H9 (cell line): Measurements from ENCODE around the gene TM9SF1. TPM values are rescaled to one million over a fixed set of nuclear protein-coding genes. Genes with fewer than 3 reads are reported as not detected.
A peak's percentile ranks its signal among the peaks of the same experiment; 100 is the strongest.

Source experiments
- DNase-seq: peaks from one replicate; pipeline ENCODE4 v3.0.0-alpha.2; 2017
- H2AFZ ChIP-seq: one replicate; pipeline ENCODE4 v1.6.1; 2013; ENCODE audit warnings: mild to moderate bottlenecking, low read length, control low read depth, moderate library complexity
- H2AK5ac ChIP-seq: 2 replicates; pipeline ENCODE4 v1.6.1; 2013; ENCODE audit warnings: low read length, control low read depth, mixed read lengths; ENCODE audit not compliant: insufficient read length
- H2BK120ac ChIP-seq: one replicate; pipeline ENCODE4 v1.6.1; 2013; ENCODE audit warnings: low read depth, mild to moderate bottlenecking, low read length, control low read depth, inconsistent platforms; ENCODE audit not compliant: poor library complexity, severe bottlenecking
- H2BK12ac ChIP-seq: 2 replicates; pipeline ENCODE4 v1.6.1; 2013; ENCODE audit warnings: low read length, control low read depth, mixed read lengths, low read depth; ENCODE audit not compliant: insufficient read length
- H2BK15ac ChIP-seq: 2 replicates; pipeline ENCODE4 v1.6.1; 2013; ENCODE audit warnings: low read depth, low read length, control low read depth
- H2BK20ac ChIP-seq: one replicate; pipeline ENCODE4 v1.6.1; 2013; ENCODE audit warnings: low read depth, mild to moderate bottlenecking, low read length, control low read depth, inconsistent platforms; ENCODE audit not compliant: poor library complexity, severe bottlenecking
- H2BK5ac ChIP-seq: 2 replicates; pipeline ENCODE4 v1.6.1; 2013; ENCODE audit warnings: low read length, control low read depth, mixed read lengths; ENCODE audit not compliant: insufficient read length
- H3K14ac ChIP-seq: 2 replicates; pipeline ENCODE4 v1.6.1; 2013; ENCODE audit warnings: low read length, control low read depth; ENCODE audit not compliant: insufficient read depth
- H3K18ac ChIP-seq: 2 replicates; pipeline ENCODE4 v1.6.1; 2013; ENCODE audit warnings: low read depth, mild to moderate bottlenecking, mixed read lengths, low read length, control low read depth; ENCODE audit not compliant: insufficient read length
- H3K23ac ChIP-seq: 2 replicates; pipeline ENCODE4 v1.6.1; 2013; ENCODE audit warnings: low read length, control low read depth, mixed read lengths, low read depth; ENCODE audit not compliant: insufficient read length
- H3K23me2 ChIP-seq: 2 replicates; pipeline ENCODE4 v1.6.1; 2013; ENCODE audit warnings: low read depth, mild to moderate bottlenecking, mixed read lengths, low read length, control low read depth; ENCODE audit not compliant: insufficient read length, poor library complexity, severe bottlenecking
- H3K27ac ChIP-seq: 2 replicates; pipeline ENCODE4 v1.5.1; 2013; ENCODE audit warnings: low read length, control low read depth, mixed read lengths, low read depth; ENCODE audit not compliant: insufficient read length
- H3K27me3 ChIP-seq: 2 replicates; pipeline ENCODE4 v1.6.1; 2013; ENCODE audit warnings: low read length, control low read depth, inconsistent platforms; ENCODE audit not compliant: insufficient read depth
- H3K4ac ChIP-seq: 2 replicates; pipeline ENCODE4 v1.6.1; 2013; ENCODE audit warnings: low read depth, mild to moderate bottlenecking, control low read depth, inconsistent platforms, low read length, moderate library complexity
- H3K4me1 ChIP-seq: 2 replicates; pipeline ENCODE4 v1.6.1; 2013; ENCODE audit warnings: low read length, control low read depth, inconsistent platforms; ENCODE audit not compliant: insufficient read depth
- H3K4me2 ChIP-seq: 2 replicates; pipeline ENCODE4 v1.6.1; 2013; ENCODE audit warnings: low read length, control low read depth, mixed read lengths; ENCODE audit not compliant: insufficient read length, insufficient read depth
- H3K56ac ChIP-seq: 2 replicates; pipeline ENCODE4 v1.6.1; 2013; ENCODE audit warnings: low read depth, mild to moderate bottlenecking, mixed read lengths, low read length, control low read depth; ENCODE audit not compliant: insufficient read length
- H3K79me1 ChIP-seq: 2 replicates; pipeline ENCODE4 v1.6.1; 2013; ENCODE audit warnings: low read depth, mild to moderate bottlenecking, moderate library complexity, low read length, control low read depth, inconsistent platforms; ENCODE audit not compliant: insufficient read depth, poor library complexity, severe bottlenecking
- H3K79me2 ChIP-seq: 2 replicates; pipeline ENCODE4 v1.6.1; 2013; ENCODE audit warnings: low read length, control low read depth, inconsistent platforms; ENCODE audit not compliant: insufficient read depth
- H3K9ac ChIP-seq: 2 replicates; pipeline ENCODE4 v1.6.1; 2013; ENCODE audit warnings: low read length, control low read depth, mixed read lengths; ENCODE audit not compliant: insufficient read length; ENCODE audit errors: extremely low read depth
- H3K9me3 ChIP-seq: one replicate; pipeline ENCODE4 v1.6.1; 2013; ENCODE audit warnings: low read depth, low read length, inconsistent platforms; ENCODE audit not compliant: control insufficient read depth
- H3T11ph ChIP-seq: one replicate; pipeline ENCODE4 v1.6.1; 2013; ENCODE audit warnings: mild to moderate bottlenecking, low read length, control low read depth, inconsistent platforms
- H4K20me1 ChIP-seq: one replicate; pipeline ENCODE4 v1.6.1; 2013; ENCODE audit not compliant: control insufficient read depth, insufficient read length, insufficient read depth
- H4K5ac ChIP-seq: 2 replicates; pipeline ENCODE4 v1.6.1; 2013; ENCODE audit warnings: low read depth, mild to moderate bottlenecking, mixed read lengths, low read length, control low read depth; ENCODE audit not compliant: insufficient read length
- H4K8ac ChIP-seq: replicated peaks from 2 replicates; pipeline ENCODE4 v1.6.1; 2013; ENCODE audit warnings: low read length, control low read depth, mixed read lengths, low read depth; ENCODE audit not compliant: insufficient read length
- H4K91ac ChIP-seq: 2 replicates; pipeline ENCODE4 v1.6.1; 2013; ENCODE audit warnings: low read depth, mild to moderate bottlenecking, moderate library complexity, mixed read lengths, low read length, control low read depth; ENCODE audit not compliant: insufficient read length
- H3K27ac Mint-ChIP-seq, 3 experiments: 2 replicates in 2 of 3; 3 replicates in 1 of 3; pipeline ENCODE4 v1.8.0; 2020 to 2021; ENCODE audit warnings: mixed read lengths in 3 of 3, mild to moderate bottlenecking in 1 of 3, moderate library complexity in 1 of 3
- H3K27me3 Mint-ChIP-seq: 2 replicates; pipeline ENCODE4 v1.8.0; 2021; ENCODE audit warnings: low read depth, mild to moderate bottlenecking, moderate library complexity, mixed read lengths
- H3K36me3 Mint-ChIP-seq, 3 experiments: 2 replicates in 2 of 3; 3 replicates in 1 of 3; pipeline ENCODE4 v1.8.0; 2020 to 2021; ENCODE audit warnings: low read depth in 3 of 3, mixed read lengths in 3 of 3; ENCODE audit not compliant: insufficient read depth in 1 of 3
- H3K4me1 Mint-ChIP-seq, 2 experiments: 2 replicates each; pipeline ENCODE4 v1.8.0; 2020; ENCODE audit warnings: mixed read lengths in 2 of 2
- H3K4me3 Mint-ChIP-seq, 2 experiments: 2 replicates in 1 of 2; 3 replicates in 1 of 2; pipeline ENCODE4 v1.8.0; 2020 to 2021; ENCODE audit warnings: mild to moderate bottlenecking in 2 of 2, mixed read lengths in 2 of 2, moderate library complexity in 1 of 2
- H3K9me3 Mint-ChIP-seq, 2 experiments: 2 replicates in 1 of 2; 3 replicates in 1 of 2; pipeline ENCODE4 v1.8.0; 2020; ENCODE audit warnings: mild to moderate bottlenecking in 2 of 2, mixed read lengths in 2 of 2, moderate library complexity in 1 of 2
- CTCF ChIP-seq: fragments of 200-600 bp; sonication (generic); conservative IDR thresholded peaks from 3 replicates; pipeline ENCODE4 v1.8.0; 2021; ENCODE audit warnings: antibody characterized with exemption, mild to moderate bottlenecking
- WGBS: extraction: QIAGEN DNeasy Blood & Tissue Kit; methylation state at CpG from one replicate; pipeline ENCODE4 v1.1.7; 2013; ENCODE audit warnings: missing lambda C conversion rate, low lambda C conversion rate, mixed read lengths; ENCODE audit not compliant: insufficient read length; ENCODE audit errors: extremely low coverage; 5-methylcytosine and 5-hydroxymethylcytosine counted together
- total RNA-seq: library from RNA; stranded (reverse); gene quantifications from 2 replicates; pipeline ENCODE4 v1.2.1, GENCODE V29; 2021

TM9SF1 gene
- total RNA-seq, 1 experiment from 2014 or later = 31.6 TPM

GRCh38 chr14:24215495-24216344, 20.5 kb upstream of the TM9SF1 start, which contains the start of gene MDP1:
MDP1 (minus strand) TSS chr14:24216066; CDS start chr14:24215955, 111 bp downstream.
- Histone ChIP-seq H3K23ac (no peak within 1 kb of the TSS), H2BK20ac (no peak within 1 kb of the TSS), H3K79me2 (no peaks in the 10 kb centered on the region), H3K9me3 (no peaks in the 10 kb centered on the region), H3T11ph (no peak within 1 kb of the TSS), H3K56ac (no peak within 1 kb of the TSS), H4K5ac (no peak within 1 kb of the TSS), H3K27me3 (no peaks in the 10 kb centered on the region), H3K23me2 (peaks cover 11% of the 10 kb centered on the region), H2BK5ac (no peak within 1 kb of the TSS), H4K20me1 (no peaks in the 10 kb centered on the region), H2AFZ (no peak within 1 kb of the TSS), H3K4me2 (peak within 1 kb of the TSS; percentile 56), H3K27ac (no peak within 1 kb of the TSS), H3K79me1 (peaks cover 8% of the 10 kb centered on the region), H4K8ac (no peak within 1 kb of the TSS), H3K4me1 (no peaks in the 10 kb centered on the region), H3K9ac (peak within 1 kb of the TSS; percentile 64), H2AK5ac (no peak within 1 kb of the TSS), H3K14ac (0 out of 2 replicates have a peak within 1 kb of the TSS, but pooled peaks have one; percentile 10), H2BK15ac (no peak within 1 kb of the TSS), H4K91ac (no peak within 1 kb of the TSS), H2BK12ac (no peak within 1 kb of the TSS), H2BK120ac (no peak within 1 kb of the TSS), H3K18ac (peak within 1 kb of the TSS; percentile 3), H3K4ac (no peak within 1 kb of the TSS)
- Mint-ChIP-seq H3K4me3 (peak within 1 kb of the TSS; percentile 94 to 96), H3K4me1 (peaks cover 18 to 26% of the 10 kb centered on the region in 2 experiments), H3K27me3 (no peaks in the 10 kb centered on the region; the same call in 1 of the 2 replicates), H3K36me3 (peaks cover 0 to 23% (median 16%) of the 10 kb centered on the region in 3 experiments; a peak in 5 of 7 replicates), H3K27ac (peak within 1 kb of the TSS; percentile 93 to 95 (median 93)), H3K9me3 (no peaks in the 10 kb centered on the region; a peak in 1 of 5 replicates)
- DNase-seq = peak; percentile 86
- WGBS = no CpG with 5 or more reads among the region's 40 CpGs
- peak; percentile 71 for TF ChIP-seq CTCF
